Spleen (tissue), 7 donors: ENCODE data around the gene S100A5.

Experiments
- CTCF ChIP-seq, 11 experiments: fragments of 200-600 bp in 7 of 11; fragments of 450-650 bp in 4 of 11; sonication (generic) in 4 of 11; IDR thresholded peaks in 8 of 11; conservative IDR thresholded peaks in 3 of 11; 1 replicate in 7 of 11; 2 replicates in 4 of 11; pipeline versions ENCODE4 v1.4.0 to v1.8.0; 2016 to 2021; ENCODE audit warnings: antibody characterized with exemption in 11 of 11, inconsistent platforms in 4 of 11, mild to moderate bottlenecking in 1 of 11
- POLR2A ChIP-seq, 3 donors: fragments of 450-650 bp; IDR thresholded peaks; one replicate each; pipeline ENCODE4 v1.5.1; 2017; ENCODE audit warnings: antibody characterized with exemption in 3 of 3, mild to moderate bottlenecking in 1 of 3
- donor health status: DM: no; HTN: no; CAD: no; lungs with moderate emphysema.
- donor health status: DM: no; HTN: no; CAD: no.
- donor health status: DM: no; HTN: no; CAD: no.

- no peak for TF ChIP-seq CTCF (IDR thresholded peaks at IDR 0.05 in 8 of 11, conservative IDR thresholded peaks at IDR 0.05 in 3 of 11)
- TF ChIP-seq POLR2A (IDR thresholded peaks at IDR 0.05) = no peak
These were observed 8.6 kb downstream of the S100A5 start for GRCh38 chr1:153532181-153532580.
